H9 (cell line): ENCODE results near the gene HEG1. TPM values are rescaled to one million over a fixed set of nuclear protein-coding genes. Genes with fewer than 3 reads are reported as not detected.

Experiments used
- DNase-seq: peaks from one replicate; pipeline ENCODE4 v3.0.0-alpha.2; 2017
- H2AFZ ChIP-seq: one replicate; pipeline ENCODE4 v1.6.1; 2013; ENCODE audit warnings: mild to moderate bottlenecking, low read length, control low read depth, moderate library complexity
- H2AK5ac ChIP-seq: 2 replicates; pipeline ENCODE4 v1.6.1; 2013; ENCODE audit warnings: low read length, control low read depth, mixed read lengths; ENCODE audit not compliant: insufficient read length
- H2BK120ac ChIP-seq: one replicate; pipeline ENCODE4 v1.6.1; 2013; ENCODE audit warnings: low read depth, mild to moderate bottlenecking, low read length, control low read depth, inconsistent platforms; ENCODE audit not compliant: poor library complexity, severe bottlenecking
- H2BK12ac ChIP-seq: 2 replicates; pipeline ENCODE4 v1.6.1; 2013; ENCODE audit warnings: low read length, control low read depth, mixed read lengths, low read depth; ENCODE audit not compliant: insufficient read length
- H2BK15ac ChIP-seq: 2 replicates; pipeline ENCODE4 v1.6.1; 2013; ENCODE audit warnings: low read depth, low read length, control low read depth
- H2BK20ac ChIP-seq: one replicate; pipeline ENCODE4 v1.6.1; 2013; ENCODE audit warnings: low read depth, mild to moderate bottlenecking, low read length, control low read depth, inconsistent platforms; ENCODE audit not compliant: poor library complexity, severe bottlenecking
- H2BK5ac ChIP-seq: 2 replicates; pipeline ENCODE4 v1.6.1; 2013; ENCODE audit warnings: low read length, control low read depth, mixed read lengths; ENCODE audit not compliant: insufficient read length
- H3K14ac ChIP-seq: 2 replicates; pipeline ENCODE4 v1.6.1; 2013; ENCODE audit warnings: low read length, control low read depth; ENCODE audit not compliant: insufficient read depth
- H3K18ac ChIP-seq: 2 replicates; pipeline ENCODE4 v1.6.1; 2013; ENCODE audit warnings: low read depth, mild to moderate bottlenecking, mixed read lengths, low read length, control low read depth; ENCODE audit not compliant: insufficient read length
- H3K23ac ChIP-seq: 2 replicates; pipeline ENCODE4 v1.6.1; 2013; ENCODE audit warnings: low read length, control low read depth, mixed read lengths, low read depth; ENCODE audit not compliant: insufficient read length
- H3K23me2 ChIP-seq: 2 replicates; pipeline ENCODE4 v1.6.1; 2013; ENCODE audit warnings: low read depth, mild to moderate bottlenecking, mixed read lengths, low read length, control low read depth; ENCODE audit not compliant: insufficient read length, poor library complexity, severe bottlenecking
- H3K27ac ChIP-seq: 2 replicates; pipeline ENCODE4 v1.5.1; 2013; ENCODE audit warnings: low read length, control low read depth, mixed read lengths, low read depth; ENCODE audit not compliant: insufficient read length
- H3K27me3 ChIP-seq: 2 replicates; pipeline ENCODE4 v1.6.1; 2013; ENCODE audit warnings: low read length, control low read depth, inconsistent platforms; ENCODE audit not compliant: insufficient read depth
- H3K4ac ChIP-seq: 2 replicates; pipeline ENCODE4 v1.6.1; 2013; ENCODE audit warnings: low read depth, mild to moderate bottlenecking, control low read depth, inconsistent platforms, low read length, moderate library complexity
- H3K4me1 ChIP-seq: 2 replicates; pipeline ENCODE4 v1.6.1; 2013; ENCODE audit warnings: low read length, control low read depth, inconsistent platforms; ENCODE audit not compliant: insufficient read depth
- H3K4me2 ChIP-seq: 2 replicates; pipeline ENCODE4 v1.6.1; 2013; ENCODE audit warnings: low read length, control low read depth, mixed read lengths; ENCODE audit not compliant: insufficient read length, insufficient read depth
- H3K56ac ChIP-seq: 2 replicates; pipeline ENCODE4 v1.6.1; 2013; ENCODE audit warnings: low read depth, mild to moderate bottlenecking, mixed read lengths, low read length, control low read depth; ENCODE audit not compliant: insufficient read length
- H3K79me1 ChIP-seq: 2 replicates; pipeline ENCODE4 v1.6.1; 2013; ENCODE audit warnings: low read depth, mild to moderate bottlenecking, moderate library complexity, low read length, control low read depth, inconsistent platforms; ENCODE audit not compliant: insufficient read depth, poor library complexity, severe bottlenecking
- H3K79me2 ChIP-seq: 2 replicates; pipeline ENCODE4 v1.6.1; 2013; ENCODE audit warnings: low read length, control low read depth, inconsistent platforms; ENCODE audit not compliant: insufficient read depth
- H3K9ac ChIP-seq: 2 replicates; pipeline ENCODE4 v1.6.1; 2013; ENCODE audit warnings: low read length, control low read depth, mixed read lengths; ENCODE audit not compliant: insufficient read length; ENCODE audit errors: extremely low read depth
- H3K9me3 ChIP-seq: one replicate; pipeline ENCODE4 v1.6.1; 2013; ENCODE audit warnings: low read depth, low read length, inconsistent platforms; ENCODE audit not compliant: control insufficient read depth
- H3T11ph ChIP-seq: one replicate; pipeline ENCODE4 v1.6.1; 2013; ENCODE audit warnings: mild to moderate bottlenecking, low read length, control low read depth, inconsistent platforms
- H4K20me1 ChIP-seq: one replicate; pipeline ENCODE4 v1.6.1; 2013; ENCODE audit not compliant: control insufficient read depth, insufficient read length, insufficient read depth
- H4K5ac ChIP-seq: 2 replicates; pipeline ENCODE4 v1.6.1; 2013; ENCODE audit warnings: low read depth, mild to moderate bottlenecking, mixed read lengths, low read length, control low read depth; ENCODE audit not compliant: insufficient read length
- H4K8ac ChIP-seq: replicated peaks from 2 replicates; pipeline ENCODE4 v1.6.1; 2013; ENCODE audit warnings: low read length, control low read depth, mixed read lengths, low read depth; ENCODE audit not compliant: insufficient read length
- H4K91ac ChIP-seq: 2 replicates; pipeline ENCODE4 v1.6.1; 2013; ENCODE audit warnings: low read depth, mild to moderate bottlenecking, moderate library complexity, mixed read lengths, low read length, control low read depth; ENCODE audit not compliant: insufficient read length
- H3K27ac Mint-ChIP-seq, 3 experiments: 2 replicates in 2 of 3; 3 replicates in 1 of 3; pipeline ENCODE4 v1.8.0; 2020 to 2021; ENCODE audit warnings: mixed read lengths in 3 of 3, mild to moderate bottlenecking in 1 of 3, moderate library complexity in 1 of 3
- H3K27me3 Mint-ChIP-seq: 2 replicates; pipeline ENCODE4 v1.8.0; 2021; ENCODE audit warnings: low read depth, mild to moderate bottlenecking, moderate library complexity, mixed read lengths
- H3K36me3 Mint-ChIP-seq, 3 experiments: 2 replicates in 2 of 3; 3 replicates in 1 of 3; pipeline ENCODE4 v1.8.0; 2020 to 2021; ENCODE audit warnings: low read depth in 3 of 3, mixed read lengths in 3 of 3; ENCODE audit not compliant: insufficient read depth in 1 of 3
- H3K4me1 Mint-ChIP-seq, 2 experiments: 2 replicates each; pipeline ENCODE4 v1.8.0; 2020; ENCODE audit warnings: mixed read lengths in 2 of 2
- H3K4me3 Mint-ChIP-seq, 2 experiments: 2 replicates in 1 of 2; 3 replicates in 1 of 2; pipeline ENCODE4 v1.8.0; 2020 to 2021; ENCODE audit warnings: mild to moderate bottlenecking in 2 of 2, mixed read lengths in 2 of 2, moderate library complexity in 1 of 2
- H3K9me3 Mint-ChIP-seq, 2 experiments: 2 replicates in 1 of 2; 3 replicates in 1 of 2; pipeline ENCODE4 v1.8.0; 2020; ENCODE audit warnings: mild to moderate bottlenecking in 2 of 2, mixed read lengths in 2 of 2, moderate library complexity in 1 of 2
- CTCF ChIP-seq: fragments of 200-600 bp; sonication (generic); conservative IDR thresholded peaks from 3 replicates; pipeline ENCODE4 v1.8.0; 2021; ENCODE audit warnings: antibody characterized with exemption, mild to moderate bottlenecking
- WGBS: extraction: QIAGEN DNeasy Blood & Tissue Kit; methylation state at CpG from one replicate; pipeline ENCODE4 v1.1.7; 2013; ENCODE audit warnings: missing lambda C conversion rate, low lambda C conversion rate, mixed read lengths; ENCODE audit not compliant: insufficient read length; ENCODE audit errors: extremely low coverage; 5-methylcytosine and 5-hydroxymethylcytosine counted together
- total RNA-seq: library from RNA; stranded (reverse); gene quantifications from 2 replicates; pipeline ENCODE4 v1.2.1, GENCODE V29; 2021

The HEG1 gene
- total RNA-seq, 1 experiment from 2014 or later, result 10.3 TPM

- WGBS, result no CpG with 5 or more reads among the region's 7 CpGs
- Histone ChIP-seq H3K4ac (no peak overlapping the region), H2AK5ac (no peak overlapping the region), H2BK12ac (no peak overlapping the region), H3K56ac (no peak overlapping the region), H4K8ac (no peak overlapping the region), H4K91ac (no peak overlapping the region), H3K27ac (no peak overlapping the region), H3K18ac (no peak overlapping the region), H3K79me2 (no peaks in the 10 kb centered on the region), H2BK15ac (no peak overlapping the region), H3K23me2 (no peaks in the 10 kb centered on the region), H3K14ac (no peak overlapping the region; the same call in 1 of the 2 replicates), H2BK20ac (no peak overlapping the region), H3K4me1 (no peaks in the 10 kb centered on the region; the same call in 1 of the 2 replicates), H3K23ac (no peak overlapping the region), H3K9me3 (no peaks in the 10 kb centered on the region), H2AFZ (no peak overlapping the region), H3T11ph (no peak overlapping the region), H3K27me3 (peaks cover under 1% of the 10 kb centered on the region; the same call in 1 of the 2 replicates), H2BK5ac (no peak overlapping the region), H2BK120ac (no peak overlapping the region), H4K20me1 (no peaks in the 10 kb centered on the region), H3K4me2 (no peak overlapping the region), H3K79me1 (no peaks in the 10 kb centered on the region), H3K9ac (no peak overlapping the region), H4K5ac (no peak overlapping the region)
- Mint-ChIP-seq H3K36me3 (peaks cover 0 to 7% (median 0%) of the 10 kb centered on the region in 3 experiments; a peak in 1 of 7 replicates), H3K4me3 (no peak overlapping the region), H3K4me1 (peaks cover 37 to 38% of the 10 kb centered on the region in 2 experiments), H3K27me3 (peaks cover 47% of the 10 kb centered on the region), H3K9me3 (peaks cover 3 to 5% of the 10 kb centered on the region in 2 experiments; a peak in 2 of 5 replicates), H3K27ac (no peak overlapping the region)
- TF ChIP-seq CTCF, result no peak
- no peak for DNase-seq
These were observed 7.3 kb upstream of the HEG1 start for GRCh38 chr3:125062904-125063618.
